NCI-H226 (cell line): Measurements from ENCODE around the gene RABEP2.
A peak's percentile ranks its signal among the peaks of the same experiment; 100 is the strongest.
"Not testable (repeated sequence)": the region's sequence is repeated elsewhere in the genome, so short reads cannot be mapped to it uniquely, and the experiment has no call there.

Source experiments
- DNase-seq: peaks from one replicate; pipeline ENCODE4 v3.0.0-alpha.2; 2015

RABEP2 gene

DNA sequence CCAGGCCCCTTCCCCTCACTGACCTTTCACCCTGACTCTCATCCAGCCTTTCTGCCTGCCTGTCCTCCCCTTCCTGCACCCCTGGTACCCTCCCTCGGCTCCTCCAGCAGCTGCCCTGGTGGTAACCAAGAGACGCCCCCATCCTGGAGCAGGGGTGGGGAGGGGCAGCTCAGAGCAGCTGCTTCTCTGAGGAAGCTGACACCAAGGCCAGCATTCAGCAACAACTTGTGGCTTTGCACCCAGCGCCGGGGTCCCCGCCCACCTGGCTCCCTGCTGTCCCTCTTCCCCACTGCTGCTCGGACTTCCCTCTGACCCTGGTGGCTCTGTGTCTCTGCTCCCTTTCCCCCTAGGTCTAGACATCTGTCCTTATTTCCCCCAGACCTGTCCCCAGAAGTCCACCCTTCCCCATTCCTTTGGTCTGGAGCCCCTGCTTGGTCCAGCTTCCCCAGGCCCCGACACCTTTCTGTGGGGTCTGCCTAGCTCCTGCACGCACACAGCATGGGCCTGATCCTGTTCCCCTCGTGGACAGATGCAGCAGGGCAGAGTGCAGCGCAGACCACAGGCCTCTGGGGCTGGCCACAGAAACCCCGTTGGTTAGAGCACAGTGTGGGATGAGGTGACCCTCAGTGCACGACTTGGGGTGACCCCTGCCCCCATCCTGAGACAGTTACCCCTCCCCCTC is 47.9 kb downstream of the RABEP2 start:
- DNase-seq, result no peak

- peak; percentile 34 for DNase-seq
Measured at GRCh38 chr16:28876019-28876659, 48.9 kb downstream of the RABEP2 start.

DNA sequence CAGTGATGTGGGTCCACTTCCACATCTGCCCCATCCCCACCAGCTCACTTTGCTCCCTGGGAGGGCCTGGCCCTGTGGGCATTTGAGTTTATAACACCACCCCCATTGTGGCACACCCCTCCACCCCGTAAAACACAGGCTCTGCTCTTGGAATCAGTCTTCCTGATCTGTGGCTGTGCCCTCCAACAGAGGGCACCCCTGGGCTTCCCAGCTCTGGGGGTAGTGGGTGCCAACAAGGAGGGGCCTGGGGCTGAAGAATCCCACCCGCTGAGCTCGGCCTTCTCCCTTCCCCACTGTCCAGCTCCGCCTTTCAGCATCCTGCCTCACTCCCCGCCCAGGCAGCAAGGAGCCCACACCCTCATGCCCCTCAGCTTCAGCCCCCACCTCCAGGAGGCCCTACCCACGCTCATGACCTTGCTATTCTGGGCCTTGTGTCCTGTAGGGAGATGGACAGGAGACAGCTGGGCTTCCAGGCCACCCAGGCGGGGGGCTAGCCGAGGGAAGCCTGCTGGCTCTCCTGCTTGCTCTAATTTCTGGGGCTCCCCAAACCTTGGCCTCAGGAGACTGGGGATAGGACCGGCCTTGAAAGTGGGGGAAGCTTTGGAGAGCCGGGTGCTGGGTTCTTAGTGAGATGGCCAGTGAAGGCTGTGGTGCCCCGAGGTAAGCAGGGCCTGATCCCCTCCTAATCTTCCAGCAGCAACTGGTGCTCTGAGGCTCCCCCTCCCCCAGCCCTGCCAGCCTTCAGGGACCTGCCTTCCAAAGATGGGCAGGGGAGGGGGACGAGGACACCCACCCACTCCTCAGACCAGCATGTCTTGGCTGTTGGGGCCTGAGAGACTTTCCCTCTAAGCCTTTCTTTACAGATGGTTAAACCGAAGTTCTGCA is 49.7 kb downstream of the RABEP2 start:
- no peak for DNase-seq

GRCh38 chr16:28874406-28874805 is 50.6 kb downstream of the RABEP2 start:
- no peak for DNase-seq

- no peak for DNase-seq
Measured at GRCh38 chr16:28873543-28874201, 51.4 kb downstream of the RABEP2 start.

DNA sequence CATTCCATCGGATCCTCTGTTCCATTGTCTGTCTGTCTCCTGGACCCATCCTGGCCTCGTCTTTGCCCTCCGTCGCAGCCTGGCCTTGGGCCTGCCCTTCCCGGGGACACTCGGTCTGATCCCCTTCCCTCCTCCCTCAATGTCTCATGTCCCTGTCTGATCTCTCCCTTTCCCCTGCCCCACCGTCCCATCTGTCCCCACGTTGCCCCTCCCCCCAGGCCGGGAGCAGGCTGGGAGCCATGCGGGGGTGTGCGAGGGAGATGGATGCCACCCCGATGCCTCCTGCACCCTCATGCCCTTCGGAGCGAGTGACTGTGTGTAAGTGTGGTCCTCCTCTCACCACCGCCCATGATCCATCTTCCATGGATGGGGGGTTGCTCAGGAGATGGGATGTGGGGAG is 52.1 kb downstream of the RABEP2 start:
- no peak for DNase-seq

DNA sequence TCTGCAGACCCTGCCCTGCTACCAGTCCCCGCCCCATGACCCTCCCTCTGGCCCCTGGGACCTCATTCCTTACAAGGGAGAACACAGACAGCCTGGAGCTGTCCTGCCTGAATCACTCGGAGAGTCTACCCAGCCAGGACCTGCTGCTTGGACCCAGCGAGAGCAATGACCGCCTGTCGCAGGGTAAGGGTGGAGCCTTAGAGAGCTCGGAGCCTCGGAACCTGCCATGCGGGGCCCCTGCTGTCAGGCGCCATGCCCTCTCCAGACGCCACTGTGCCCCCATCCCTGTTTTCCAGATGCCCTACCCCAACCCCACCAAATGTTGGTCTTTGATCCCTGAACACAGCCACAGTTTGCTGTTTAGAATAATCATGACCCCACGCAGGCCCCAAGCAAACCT is 55.8 kb downstream of the RABEP2 start:
- no peak for DNase-seq

DNA sequence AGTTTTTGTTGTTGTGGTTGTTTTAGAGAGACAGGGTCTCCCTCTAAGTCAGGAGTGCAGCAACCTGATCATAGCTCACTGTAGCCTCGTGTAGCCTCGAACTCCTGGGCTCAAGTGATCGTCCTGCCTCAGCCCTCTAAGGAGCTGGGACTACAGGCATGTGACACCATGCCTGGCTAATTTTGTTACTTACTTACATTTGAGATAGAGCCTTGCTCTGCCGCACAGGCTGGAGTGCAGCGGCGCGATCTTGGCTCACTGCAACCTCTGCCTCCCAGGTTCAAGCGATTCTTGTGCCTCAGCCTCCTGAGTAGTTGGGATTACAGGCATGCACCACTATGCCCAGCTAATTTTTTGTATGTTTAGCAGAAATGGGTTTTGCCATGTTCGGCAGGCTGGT is 57.4 kb downstream of the RABEP2 start:
- DNase-seq, result not testable (repeated sequence)

DNA sequence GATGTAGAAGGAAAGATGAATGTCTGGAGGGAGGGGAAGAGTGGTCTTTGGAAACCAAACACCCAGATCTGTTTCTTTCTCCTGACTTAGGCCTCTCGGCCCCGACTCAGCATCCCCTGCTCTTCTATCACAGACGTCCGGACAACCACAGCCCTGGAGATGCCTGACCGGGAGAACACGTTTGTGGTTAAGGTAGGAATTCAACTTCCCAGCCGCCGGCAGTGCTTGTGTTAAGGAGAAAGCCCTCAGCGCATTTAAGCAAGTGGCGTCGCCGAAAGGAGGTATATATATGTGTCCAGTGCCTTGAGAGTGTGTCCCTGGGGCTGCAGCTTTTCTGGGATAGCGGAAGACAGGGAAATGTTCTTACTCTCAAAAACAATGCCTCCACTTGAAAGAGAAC is 57.8 kb downstream of the RABEP2 start:
- DNase-seq, result no peak

GRCh38 chr16:28866454-28866804 is 58.6 kb downstream of the RABEP2 start:
- DNase-seq, result no peak

DNA sequence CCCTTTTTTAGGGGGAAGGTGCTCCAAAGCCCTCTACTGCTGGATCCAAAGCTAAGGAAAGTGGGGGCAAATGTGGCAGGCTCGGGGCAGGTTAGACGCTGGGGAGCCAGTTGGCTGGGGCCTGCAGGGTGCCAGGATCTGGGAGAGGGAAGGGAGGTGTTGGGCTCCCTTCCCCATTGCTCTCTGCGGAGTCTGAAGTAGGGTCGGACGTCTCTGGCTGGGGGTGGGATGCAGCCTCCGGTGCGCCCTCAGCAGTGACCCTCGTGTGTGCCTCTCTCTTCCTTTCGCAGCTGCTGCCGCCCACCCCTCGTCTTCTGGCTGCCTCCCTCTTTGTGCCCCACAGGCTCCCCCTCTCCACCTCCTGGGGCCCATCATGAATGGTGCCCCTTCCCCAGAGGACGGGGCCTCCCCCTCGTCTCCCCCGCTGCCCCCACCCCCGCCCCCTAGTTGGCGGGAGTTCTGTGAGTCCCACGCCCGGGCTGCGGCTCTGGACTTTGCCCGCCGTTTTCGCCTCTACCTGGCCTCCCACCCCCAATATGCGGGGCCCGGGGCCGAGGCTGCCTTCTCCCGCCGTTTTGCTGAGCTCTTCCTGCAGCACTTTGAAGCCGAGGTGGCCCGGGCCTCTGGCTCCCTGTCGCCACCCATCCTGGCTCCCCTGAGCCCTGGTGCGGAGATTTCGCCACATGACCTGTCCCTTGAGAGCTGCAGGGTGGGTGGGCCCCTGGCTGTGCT is 59.1 kb downstream of the RABEP2 start:
- DNase-seq, result no peak

- no peak for DNase-seq
Measured at GRCh38 chr16:28865001-28865688, 59.9 kb downstream of the RABEP2 start.

GRCh38 chr16:28863929-28864793 is 60.9 kb downstream of the RABEP2 start:
- no peak for DNase-seq

DNA sequence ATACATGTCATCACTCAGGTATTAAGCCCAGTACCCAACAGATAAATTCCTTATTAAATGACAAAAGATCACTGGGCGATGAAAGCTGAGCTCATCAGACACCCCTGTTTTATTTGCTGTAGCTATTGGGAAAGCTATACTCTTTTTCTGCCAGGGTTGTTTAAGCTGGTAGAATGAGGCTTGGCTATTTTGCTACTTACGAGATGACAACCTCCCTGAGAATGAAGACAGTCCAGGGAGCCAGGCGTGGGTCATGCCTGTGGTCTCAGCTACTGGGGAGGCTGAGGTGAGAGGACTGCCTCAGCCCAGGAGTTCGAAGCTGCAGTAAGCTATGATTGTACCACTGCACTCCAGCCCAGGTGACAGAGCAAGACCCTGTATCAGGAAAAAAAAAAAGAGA is 65.7 kb downstream of the RABEP2 start:
- no peak for DNase-seq

GRCh38 chr16:28858421-28858820 is 66.6 kb downstream of the RABEP2 start:
- peak; percentile 49 for DNase-seq
